Central memory CD8-positive, alpha-beta T cell (primary cell): ENCODE results near the gene VAMP5.
"Not testable (repeated sequence)": the region's sequence is repeated elsewhere in the genome, so short reads cannot be mapped to it uniquely, and the experiment has no call there.

Experiments used
- ATAC-seq: fragments of 150-1000 bp; cut with Tn5 transposase; replicated peaks from 2 replicates; pipeline ENCODE4 v1.10.0; 2022; ENCODE audit warnings: mild to moderate bottlenecking, moderate FRiP score, moderate number of reproducible peaks; ENCODE audit not compliant: poor library complexity, severe bottlenecking; ENCODE audit errors: extremely low read depth
- DNase-seq, 2 donors: peaks; one replicate each; pipeline ENCODE4 v3.0.0; 2021; ENCODE audit warnings: low spot score in 2 of 2
- H3K27ac Mint-ChIP-seq: one replicate; pipeline ENCODE4 v1.8.0; 2022; ENCODE audit warnings: low read depth, mild to moderate bottlenecking, moderate library complexity, mixed read lengths
- H3K27me3 Mint-ChIP-seq: one replicate; pipeline ENCODE4 v1.8.0; 2022; ENCODE audit warnings: mixed read lengths
- H3K36me3 Mint-ChIP-seq: one replicate; pipeline ENCODE4 v1.8.0; 2022; ENCODE audit warnings: mild to moderate bottlenecking, moderate library complexity, mixed read lengths; ENCODE audit not compliant: insufficient read depth
- H3K4me1 Mint-ChIP-seq: one replicate; pipeline ENCODE4 v1.8.0; 2022; ENCODE audit warnings: mixed read lengths
- H3K4me3 Mint-ChIP-seq: one replicate; pipeline ENCODE4 v1.8.0; 2022; ENCODE audit warnings: mild to moderate bottlenecking, moderate library complexity, mixed read lengths
- H3K9me3 Mint-ChIP-seq: one replicate; pipeline ENCODE4 v1.8.0; 2022; ENCODE audit warnings: mixed read lengths

VAMP5 gene

GRCh38 chr2:85614757-85615156 is 30.5 kb downstream of the VAMP5 start:
- not testable (repeated sequence) for DNase-seq, ATAC-seq, H3K4me3 Mint-ChIP-seq, H3K9me3 Mint-ChIP-seq, H3K27me3 Mint-ChIP-seq, H3K27ac Mint-ChIP-seq
- H3K36me3 Mint-ChIP-seq = peaks cover 19% of the 10 kb centered on the region
- H3K4me1 Mint-ChIP-seq = peaks cover 29% of the 10 kb centered on the region

DNA sequence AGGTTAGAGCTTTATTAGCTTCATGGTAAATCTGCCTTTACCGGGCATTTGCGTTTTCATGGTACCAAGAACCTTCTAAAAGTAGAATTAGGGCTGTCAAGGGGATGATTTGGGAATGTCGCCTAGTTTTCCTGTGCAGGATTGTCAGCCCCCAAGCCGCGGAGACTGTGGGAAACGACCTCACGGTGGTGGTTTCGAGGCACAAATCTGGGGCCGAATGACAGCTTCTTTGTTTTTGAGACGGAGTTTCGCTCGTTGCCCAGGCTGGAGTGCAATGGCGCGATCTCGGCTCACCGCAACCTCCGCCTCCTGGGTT is 31.1 kb downstream of the VAMP5 start:
- ATAC-seq = no peak
- H3K27ac Mint-ChIP-seq = peak overlapping the region; percentile 88
- no peaks in the 10 kb centered on the region for H3K9me3 Mint-ChIP-seq
- H3K4me1 Mint-ChIP-seq = peaks cover 25% of the 10 kb centered on the region
- peaks cover 16% of the 10 kb centered on the region for H3K36me3 Mint-ChIP-seq
- DNase-seq = no peak
- H3K4me3 Mint-ChIP-seq = peak overlapping the region; percentile 95
- H3K27me3 Mint-ChIP-seq = no peaks in the 10 kb centered on the region

DNA sequence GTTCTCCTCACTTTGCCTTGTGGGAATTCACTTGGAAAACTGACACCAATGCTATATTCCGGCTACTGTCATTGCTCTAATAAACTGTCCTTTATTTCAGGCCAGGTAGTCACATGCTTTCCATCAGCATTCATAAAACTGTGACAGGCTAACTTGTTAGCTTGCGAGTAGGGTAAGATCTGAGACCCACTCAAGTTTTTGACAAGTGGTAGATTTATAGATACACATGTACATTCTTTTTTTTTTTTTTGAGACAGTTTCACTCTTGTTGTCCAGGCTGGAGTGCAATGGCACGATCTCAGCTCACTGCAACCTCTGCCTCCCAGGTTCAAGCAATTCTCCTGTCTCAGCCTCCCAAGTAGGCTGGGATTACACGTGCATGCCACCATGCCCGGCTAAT is 33.5 kb downstream of the VAMP5 start:
- not testable (repeated sequence) for H3K27ac Mint-ChIP-seq, H3K27me3 Mint-ChIP-seq, DNase-seq, ATAC-seq, H3K9me3 Mint-ChIP-seq
- Mint-ChIP-seq H3K4me1 (peaks cover 19% of the 10 kb centered on the region), H3K36me3 (peaks cover 29% of the 10 kb centered on the region), H3K4me3 (peak overlapping the region; percentile 95)

DNA sequence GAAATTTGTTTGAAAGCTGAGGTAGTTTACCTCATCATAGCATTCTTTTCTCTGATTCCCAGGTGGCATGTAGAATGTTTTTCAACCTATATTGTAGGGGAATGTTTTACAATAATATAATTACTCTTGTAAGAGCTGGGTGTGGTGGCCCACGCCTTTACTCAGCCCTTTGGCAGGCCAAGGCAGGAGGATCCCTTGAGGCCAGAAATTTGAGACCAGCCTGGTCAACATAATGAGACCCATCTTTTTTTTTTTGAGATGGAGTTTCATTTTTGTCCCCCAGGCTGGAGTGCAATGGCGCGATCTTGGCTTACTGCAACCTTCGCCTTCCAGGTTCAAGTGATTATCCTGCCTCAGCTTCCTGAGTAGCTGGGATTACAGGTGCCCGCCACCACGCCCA is 35.4 kb downstream of the VAMP5 start:
- Mint-ChIP-seq H3K4me1 (peaks cover 19% of the 10 kb centered on the region), H3K27me3 (no peaks in the 10 kb centered on the region), H3K27ac (no peak overlapping the region), H3K4me3 (no peak overlapping the region), H3K9me3 (no peaks in the 10 kb centered on the region), H3K36me3 (peaks cover 47% of the 10 kb centered on the region)
- DNase-seq (no peak), ATAC-seq (no peak)

- ATAC-seq (no peak), DNase-seq (no peak)
- Mint-ChIP-seq H3K27ac (no peak overlapping the region), H3K9me3 (no peaks in the 10 kb centered on the region), H3K27me3 (no peaks in the 10 kb centered on the region), H3K36me3 (peaks cover 61% of the 10 kb centered on the region), H3K4me1 (peaks cover 13% of the 10 kb centered on the region), H3K4me3 (no peak overlapping the region)
Measured at GRCh38 chr2:85621338-85621737, 37.1 kb downstream of the VAMP5 start.

- Mint-ChIP-seq H3K27ac (no peak overlapping the region), H3K4me1 (peaks cover 3% of the 10 kb centered on the region), H3K9me3 (no peaks in the 10 kb centered on the region), H3K36me3 (peaks cover 79% of the 10 kb centered on the region), H3K27me3 (no peaks in the 10 kb centered on the region), H3K4me3 (no peak overlapping the region)
- DNase-seq (no peak), ATAC-seq (no peak)
Measured at GRCh38 chr2:85623991-85624390, 39.8 kb downstream of the VAMP5 start.

DNA sequence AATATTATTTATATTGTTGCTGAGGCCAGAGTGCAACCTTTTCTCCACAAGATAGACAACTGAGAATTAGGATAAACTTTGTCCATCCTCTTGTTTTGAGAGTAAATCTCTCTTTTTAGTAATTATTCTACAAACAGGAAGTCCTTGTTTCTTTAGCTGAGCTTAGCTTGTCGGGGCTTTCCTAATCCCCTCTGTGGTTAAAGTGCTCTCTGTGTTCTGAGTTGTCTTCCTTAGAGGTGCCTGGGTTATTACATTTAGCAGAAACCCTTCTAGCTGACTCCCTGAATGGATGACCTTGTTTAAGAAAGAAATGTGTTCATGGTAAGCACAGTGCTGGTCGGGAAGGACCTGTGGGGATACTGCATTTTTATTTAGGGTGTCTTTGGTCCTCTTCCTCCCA is 44.4 kb downstream of the VAMP5 start:
- DNase-seq (no peak), ATAC-seq (peak; percentile 52)
- Mint-ChIP-seq H3K27ac (no peak overlapping the region), H3K9me3 (no peaks in the 10 kb centered on the region), H3K36me3 (peaks cover 90% of the 10 kb centered on the region), H3K4me3 (no peak overlapping the region), H3K4me1 (no peaks in the 10 kb centered on the region), H3K27me3 (no peaks in the 10 kb centered on the region)

- H3K9me3 Mint-ChIP-seq = no peaks in the 10 kb centered on the region
- no peak overlapping the region for H3K4me3 Mint-ChIP-seq
- H3K27me3 Mint-ChIP-seq = no peaks in the 10 kb centered on the region
- peaks cover 82% of the 10 kb centered on the region for H3K36me3 Mint-ChIP-seq
- no peak for ATAC-seq
- no peak overlapping the region for H3K27ac Mint-ChIP-seq
- no peak for DNase-seq
- peaks cover 14% of the 10 kb centered on the region for H3K4me1 Mint-ChIP-seq
Measured at GRCh38 chr2:85631316-85631715, 47.1 kb downstream of the VAMP5 start.

GRCh38 chr2:85635011-85635410 is 50.8 kb downstream of the VAMP5 start:
- ATAC-seq = no peak
- Mint-ChIP-seq H3K4me3 (no peak overlapping the region), H3K36me3 (peaks cover 84% of the 10 kb centered on the region)

GRCh38 chr2:85635636-85636035 is 51.4 kb downstream of the VAMP5 start:
- H3K9me3 Mint-ChIP-seq = no peaks in the 10 kb centered on the region
- H3K4me1 Mint-ChIP-seq = peaks cover 20% of the 10 kb centered on the region
- no peak for DNase-seq
- H3K27me3 Mint-ChIP-seq = no peaks in the 10 kb centered on the region
- peaks cover 84% of the 10 kb centered on the region for H3K36me3 Mint-ChIP-seq
- no peak overlapping the region for H3K27ac Mint-ChIP-seq
- ATAC-seq = no peak
- no peak overlapping the region for H3K4me3 Mint-ChIP-seq

More at GRCh38 chr2:85635011-85635410, 50.8 kb downstream of the VAMP5 start:
- no peak for DNase-seq
- Mint-ChIP-seq H3K9me3 (no peaks in the 10 kb centered on the region), H3K4me1 (peaks cover 20% of the 10 kb centered on the region), H3K27ac (no peak overlapping the region), H3K27me3 (no peaks in the 10 kb centered on the region)

GRCh38 chr2:85642725-85643124 is 58.5 kb downstream of the VAMP5 start:
- peaks cover 93% of the 10 kb centered on the region for H3K36me3 Mint-ChIP-seq
- H3K4me1 Mint-ChIP-seq = peaks cover 6% of the 10 kb centered on the region
- ATAC-seq (no peak), DNase-seq (no peak)
- peak overlapping the region; percentile 67 for H3K27ac Mint-ChIP-seq
- H3K4me3 Mint-ChIP-seq = no peak overlapping the region
- H3K9me3 Mint-ChIP-seq = no peaks in the 10 kb centered on the region
- H3K27me3 Mint-ChIP-seq = no peaks in the 10 kb centered on the region
